Trophoblast cell (in vitro differentiated cells and primary cell): Measurements from ENCODE around the gene REEP3.
A peak's percentile ranks its signal among the peaks of the same experiment; 100 is the strongest.

Experiments
- DNase-seq, 2 donors: peaks; one replicate each; pipeline ENCODE4 v3.0.0-alpha.2; 2016
- H2AFZ ChIP-seq: 2 replicates; pipeline ENCODE4 v1.6.1; 2013; ENCODE audit warnings: low read length, moderate library complexity, mild to moderate bottlenecking; ENCODE audit not compliant: insufficient read depth, poor library complexity
- H2AK5ac ChIP-seq: 2 replicates; pipeline ENCODE4 v1.6.1; 2013; ENCODE audit warnings: mild to moderate bottlenecking, low read length
- H2BK120ac ChIP-seq: 2 replicates; pipeline ENCODE4 v1.6.1; 2013; ENCODE audit warnings: low read length, mild to moderate bottlenecking, moderate library complexity; ENCODE audit not compliant: insufficient read depth, poor library complexity
- H2BK12ac ChIP-seq: 2 replicates; pipeline ENCODE4 v1.6.1; 2013; ENCODE audit warnings: mild to moderate bottlenecking, low read length, moderate library complexity
- H2BK5ac ChIP-seq: 2 replicates; pipeline ENCODE4 v1.6.1; 2013; ENCODE audit warnings: low read length, low read depth, moderate library complexity, mild to moderate bottlenecking; ENCODE audit not compliant: poor library complexity
- H3K14ac ChIP-seq: 2 replicates; pipeline ENCODE4 v1.6.1; 2013; ENCODE audit warnings: mild to moderate bottlenecking, low read length
- H3K18ac ChIP-seq: 2 replicates; pipeline ENCODE4 v1.6.1; 2013; ENCODE audit warnings: mild to moderate bottlenecking, low read length
- H3K23ac ChIP-seq: 2 replicates; pipeline ENCODE4 v1.6.1; 2013; ENCODE audit warnings: low read length
- H3K27ac ChIP-seq: 2 replicates; pipeline ENCODE4 v1.5.1; 2013; ENCODE audit warnings: low read depth, mild to moderate bottlenecking, inconsistent platforms, low read length, moderate library complexity
- H3K27me3 ChIP-seq: 2 replicates; pipeline ENCODE4 v1.6.1; 2013; ENCODE audit warnings: inconsistent platforms, mild to moderate bottlenecking, low read length, moderate library complexity; ENCODE audit not compliant: insufficient read depth
- H3K36me3 ChIP-seq, 2 experiments: 1 replicate in 1 of 2; 2 replicates in 1 of 2; pipeline ENCODE4 v1.6.1; 2013; ENCODE audit warnings: low read length in 2 of 2, mild to moderate bottlenecking in 2 of 2, moderate library complexity in 1 of 2; ENCODE audit not compliant: insufficient read depth in 2 of 2, control insufficient read depth in 1 of 2
- H3K4ac ChIP-seq: 2 replicates; pipeline ENCODE4 v1.6.1; 2013; ENCODE audit warnings: low read depth, mild to moderate bottlenecking, low read length, moderate library complexity
- H3K4me1 ChIP-seq, 2 experiments: 1 replicate in 1 of 2; 2 replicates in 1 of 2; pipeline ENCODE4 v1.6.1; 2013; ENCODE audit warnings: low read length in 2 of 2, mild to moderate bottlenecking in 2 of 2, moderate library complexity in 1 of 2; ENCODE audit not compliant: insufficient read depth in 2 of 2, control insufficient read depth in 1 of 2
- H3K4me2 ChIP-seq: 2 replicates; pipeline ENCODE4 v1.6.1; 2013; ENCODE audit warnings: inconsistent platforms, mild to moderate bottlenecking, low read length, moderate library complexity
- H3K4me3 ChIP-seq: 2 replicates; pipeline ENCODE4 v1.5.1; 2013; ENCODE audit warnings: mild to moderate bottlenecking, low read depth, low read length, inconsistent platforms
- H3K79me1 ChIP-seq: one replicate; pipeline ENCODE4 v1.6.1; 2013; ENCODE audit warnings: low read length
- H3K79me2 ChIP-seq: 2 replicates; pipeline ENCODE4 v1.6.1; 2013; ENCODE audit warnings: low read length, mild to moderate bottlenecking; ENCODE audit not compliant: control insufficient read depth, insufficient read depth, poor library complexity
- H3K9ac ChIP-seq: 2 replicates; pipeline ENCODE4 v1.6.1; 2013; ENCODE audit warnings: mild to moderate bottlenecking, low read length
- H3K9me3 ChIP-seq: 2 replicates; pipeline ENCODE4 v1.6.1; 2013; ENCODE audit warnings: low read depth, mild to moderate bottlenecking, control low read depth, inconsistent platforms, low read length; ENCODE audit not compliant: insufficient read depth
- H4K12ac ChIP-seq: 2 replicates; pipeline ENCODE4 v1.6.1; 2013; ENCODE audit warnings: low read depth, mild to moderate bottlenecking, low read length, moderate library complexity
- H4K8ac ChIP-seq: 2 replicates; pipeline ENCODE4 v1.6.1; 2013; ENCODE audit warnings: low read depth, mild to moderate bottlenecking, low read length, moderate library complexity
- H4K91ac ChIP-seq: one replicate; pipeline ENCODE4 v1.6.1; 2013; ENCODE audit warnings: low read depth, mild to moderate bottlenecking, low read length, moderate library complexity
- WGBS: extraction: QIAGEN DNeasy Blood & Tissue Kit; methylation state at CpG from one replicate; pipeline ENCODE4 v1.1.7; 2013; ENCODE audit warnings: missing lambda C conversion rate; ENCODE audit not compliant: insufficient read length, insufficient coverage; ENCODE audit errors: extremely low coverage; 5-methylcytosine and 5-hydroxymethylcytosine counted together

REEP3 gene

GRCh38 chr10:63627396-63627795, 106.2 kb downstream of the REEP3 start:
- H3K4me2 ChIP-seq, result no peak overlapping the region
- no peaks in the 10 kb centered on the region for H3K9me3 ChIP-seq
- no CpG with 5 or more reads among the region's 8 CpGs for WGBS
- no peak overlapping the region for H2BK5ac ChIP-seq
- H3K27ac ChIP-seq, result no peak overlapping the region
- H2AFZ ChIP-seq, result no peak overlapping the region
- no peak overlapping the region for H4K91ac ChIP-seq
- H3K23ac ChIP-seq, result no peak overlapping the region
- no peak overlapping the region for H3K4ac ChIP-seq
- H3K4me3 ChIP-seq, result no peak overlapping the region
- H2AK5ac ChIP-seq, result no peak overlapping the region
- no peak overlapping the region for H3K18ac ChIP-seq
- H3K4me1 ChIP-seq, result peaks cover 0 to 2% of the 10 kb centered on the region in 2 experiments
- H3K36me3 ChIP-seq, result no peaks in the 10 kb centered on the region
- H2BK12ac ChIP-seq, result no peak overlapping the region
- DNase-seq, result peak; percentile 35 to 74
- peaks cover 13% of the 10 kb centered on the region for H3K79me1 ChIP-seq
- H3K9ac ChIP-seq, result no peak overlapping the region
- H3K27me3 ChIP-seq, result no peaks in the 10 kb centered on the region
- no peak overlapping the region for H4K12ac ChIP-seq
- peaks cover 9% of the 10 kb centered on the region for H3K79me2 ChIP-seq
- H3K14ac ChIP-seq, result no peak overlapping the region
- H4K8ac ChIP-seq, result no peak overlapping the region
- H2BK120ac ChIP-seq, result no peak overlapping the region

- no peak overlapping the region for H4K91ac ChIP-seq
- H3K79me2 ChIP-seq, result peaks cover 9% of the 10 kb centered on the region
- DNase-seq, result no peak
- H3K79me1 ChIP-seq, result peaks cover 13% of the 10 kb centered on the region
- no peak overlapping the region for H3K14ac ChIP-seq
- peaks cover 0 to 2% of the 10 kb centered on the region in 2 experiments for H3K4me1 ChIP-seq
- no peak overlapping the region for H4K12ac ChIP-seq
- no peak overlapping the region for H2BK5ac ChIP-seq
- no peak overlapping the region for H3K23ac ChIP-seq
- no peak overlapping the region for H2AFZ ChIP-seq
- no peaks in the 10 kb centered on the region for H3K36me3 ChIP-seq
- no peak overlapping the region for H2AK5ac ChIP-seq
- H3K27ac ChIP-seq, result no peak overlapping the region
- no peak overlapping the region for H3K4me2 ChIP-seq
- no CpG with 5 or more reads among the region's 2 CpGs for WGBS
- no peak overlapping the region for H3K4ac ChIP-seq
- no peak overlapping the region for H3K18ac ChIP-seq
- no peak overlapping the region for H2BK120ac ChIP-seq
- no peak overlapping the region for H3K9ac ChIP-seq
- H3K27me3 ChIP-seq, result no peaks in the 10 kb centered on the region
- H3K9me3 ChIP-seq, result no peaks in the 10 kb centered on the region
- H3K4me3 ChIP-seq, result no peak overlapping the region
- H4K8ac ChIP-seq, result no peak overlapping the region
- H2BK12ac ChIP-seq, result no peak overlapping the region
Measured at GRCh38 chr10:63627881-63628296, 106.7 kb downstream of the REEP3 start.

- Histone ChIP-seq H2AK5ac (no peak overlapping the region), H4K8ac (no peak overlapping the region), H3K4me2 (peak overlapping the region; percentile 52), H3K79me1 (peaks cover 13% of the 10 kb centered on the region), H3K23ac (no peak overlapping the region), H3K14ac (no peak overlapping the region), H3K18ac (no peak overlapping the region), H3K27ac (peak overlapping the region; percentile 76), H3K9ac (no peak overlapping the region), H2AFZ (peak overlapping the region; percentile 13), H3K4ac (no peak overlapping the region), H3K4me1 (peaks cover 0 to 2% of the 10 kb centered on the region in 2 experiments), H2BK120ac (no peak overlapping the region), H4K91ac (peak overlapping the region; percentile 50), H4K12ac (no peak overlapping the region), H3K27me3 (no peaks in the 10 kb centered on the region), H3K36me3 (no peaks in the 10 kb centered on the region), H2BK12ac (no peak overlapping the region), H3K79me2 (peaks cover 9% of the 10 kb centered on the region), H3K9me3 (no peaks in the 10 kb centered on the region), H3K4me3 (no peak overlapping the region), H2BK5ac (no peak overlapping the region)
- peak in 1 of 2 donors; percentile 19 for DNase-seq
- no CpG with 5 or more reads among the region's 16 CpGs for WGBS
Measured at GRCh38 chr10:63628526-63629362, 107.5 kb downstream of the REEP3 start.

GRCh38 chr10:63629363-63630084, 108.3 kb downstream of the REEP3 start:
- Histone ChIP-seq H4K8ac (peak overlapping the region; percentile 94), H2AK5ac (peak overlapping the region; percentile 26), H3K4me1 (peaks cover 0 to 2% of the 10 kb centered on the region in 2 experiments), H2BK5ac (peak overlapping the region; percentile 95), H3K79me1 (peaks cover 13% of the 10 kb centered on the region), H3K9me3 (no peaks in the 10 kb centered on the region), H3K23ac (no peak overlapping the region), H3K4me2 (peak overlapping the region; percentile 65), H2AFZ (peak overlapping the region; percentile 87), H3K27ac (peak overlapping the region; percentile 99), H4K12ac (peak overlapping the region; percentile 88), H2BK12ac (peak overlapping the region; percentile 78), H4K91ac (peak overlapping the region; percentile 96), H3K4ac (peak overlapping the region; percentile 77), H3K18ac (peak overlapping the region; percentile 82), H3K9ac (peak overlapping the region; percentile 82), H2BK120ac (peak overlapping the region; percentile 93), H3K36me3 (no peaks in the 10 kb centered on the region), H3K27me3 (no peaks in the 10 kb centered on the region), H3K4me3 (peak overlapping the region; percentile 70), H3K79me2 (peaks cover 9% of the 10 kb centered on the region), H3K14ac (peak overlapping the region; percentile 83)
- WGBS, result no CpG with 5 or more reads among the region's 24 CpGs
- peak; percentile 95 to 98 for DNase-seq
